GM10266 (cell line): ENCODE data around the gene PAK5.

Experiments used
- DNase-seq: peaks from one replicate; pipeline ENCODE4 v3.0.0; 2012; ENCODE audit errors: extremely low spot score
- TF ChIP-seq, protein P1 (sequence below): IDR thresholded peaks from 2 replicates; pipeline ENCODE4 v1.5.1; 2012; ENCODE audit warnings: mild to moderate bottlenecking, low read depth; ENCODE audit not compliant: control insufficient read depth, insufficient read depth; ENCODE audit errors: missing control alignments

The PAK5 gene

DNA sequence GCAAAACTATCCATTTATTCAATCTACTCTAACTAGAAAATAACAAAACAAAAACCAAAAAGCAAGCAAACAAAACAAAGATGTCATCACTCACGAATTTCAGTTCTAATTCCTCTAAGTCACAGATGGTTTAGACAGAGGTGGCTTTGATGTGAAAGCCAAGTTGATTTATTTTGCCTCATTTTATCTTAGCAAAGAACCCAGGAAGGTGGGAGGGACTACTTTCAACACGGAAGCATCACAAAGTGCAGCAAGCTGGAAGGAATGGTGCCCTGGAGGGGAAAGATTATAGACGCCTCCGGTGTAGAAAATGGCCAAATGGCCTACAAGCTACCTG is 236.1 kb downstream of the PAK5 start:
- TF ChIP-seq, protein P1, sequence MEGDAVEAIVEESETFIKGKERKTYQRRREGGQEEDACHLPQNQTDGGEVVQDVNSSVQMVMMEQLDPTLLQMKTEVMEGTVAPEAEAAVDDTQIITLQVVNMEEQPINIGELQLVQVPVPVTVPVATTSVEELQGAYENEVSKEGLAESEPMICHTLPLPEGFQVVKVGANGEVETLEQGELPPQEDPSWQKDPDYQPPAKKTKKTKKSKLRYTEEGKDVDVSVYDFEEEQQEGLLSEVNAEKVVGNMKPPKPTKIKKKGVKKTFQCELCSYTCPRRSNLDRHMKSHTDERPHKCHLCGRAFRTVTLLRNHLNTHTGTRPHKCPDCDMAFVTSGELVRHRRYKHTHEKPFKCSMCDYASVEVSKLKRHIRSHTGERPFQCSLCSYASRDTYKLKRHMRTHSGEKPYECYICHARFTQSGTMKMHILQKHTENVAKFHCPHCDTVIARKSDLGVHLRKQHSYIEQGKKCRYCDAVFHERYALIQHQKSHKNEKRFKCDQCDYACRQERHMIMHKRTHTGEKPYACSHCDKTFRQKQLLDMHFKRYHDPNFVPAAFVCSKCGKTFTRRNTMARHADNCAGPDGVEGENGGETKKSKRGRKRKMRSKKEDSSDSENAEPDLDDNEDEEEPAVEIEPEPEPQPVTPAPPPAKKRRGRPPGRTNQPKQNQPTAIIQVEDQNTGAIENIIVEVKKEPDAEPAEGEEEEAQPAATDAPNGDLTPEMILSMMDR: no peak
- no peak for DNase-seq

DNA sequence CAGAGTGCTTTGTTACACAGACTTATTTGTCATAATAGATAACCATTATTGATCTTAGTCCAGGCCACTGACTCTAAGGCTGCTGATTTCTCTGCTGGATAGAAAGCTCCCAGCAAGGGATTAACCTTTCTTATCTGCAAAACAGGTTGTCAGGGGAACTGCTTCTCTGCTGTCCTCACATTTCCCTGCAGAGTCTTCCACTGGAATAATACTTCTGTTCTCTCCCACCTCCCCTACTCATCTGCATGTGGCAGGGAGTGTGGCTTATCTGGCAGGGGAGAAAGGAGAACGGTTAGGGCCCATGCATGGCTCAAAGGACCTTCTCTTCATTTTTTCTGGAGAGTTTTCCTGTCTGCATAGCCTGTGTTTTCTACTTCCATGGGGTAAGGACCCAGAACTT is 238.3 kb downstream of the PAK5 start:
- TF ChIP-seq, protein P1: no peak
- DNase-seq: no peak

DNA sequence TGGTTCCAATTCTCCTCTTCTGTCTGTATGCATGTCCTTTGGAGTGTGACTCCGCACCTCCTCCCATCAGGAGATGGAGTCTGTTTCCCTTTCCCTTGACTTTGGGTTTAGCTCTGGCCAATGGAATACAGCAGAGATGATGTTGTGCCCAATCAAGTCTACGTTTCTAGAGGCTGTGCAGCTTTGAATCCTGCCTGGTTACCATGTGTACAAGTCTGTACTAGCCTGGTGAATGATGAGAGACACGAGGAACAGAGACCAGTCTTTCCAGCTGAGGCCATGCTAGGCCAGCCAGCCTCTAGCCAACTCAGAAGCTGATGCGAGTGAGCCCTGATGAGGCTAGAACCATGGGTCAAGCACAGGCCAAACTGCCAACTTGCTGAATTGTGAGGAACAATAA is 241.3 kb downstream of the PAK5 start:
- TF ChIP-seq, protein P1: no peak
- no peak for DNase-seq

DNA sequence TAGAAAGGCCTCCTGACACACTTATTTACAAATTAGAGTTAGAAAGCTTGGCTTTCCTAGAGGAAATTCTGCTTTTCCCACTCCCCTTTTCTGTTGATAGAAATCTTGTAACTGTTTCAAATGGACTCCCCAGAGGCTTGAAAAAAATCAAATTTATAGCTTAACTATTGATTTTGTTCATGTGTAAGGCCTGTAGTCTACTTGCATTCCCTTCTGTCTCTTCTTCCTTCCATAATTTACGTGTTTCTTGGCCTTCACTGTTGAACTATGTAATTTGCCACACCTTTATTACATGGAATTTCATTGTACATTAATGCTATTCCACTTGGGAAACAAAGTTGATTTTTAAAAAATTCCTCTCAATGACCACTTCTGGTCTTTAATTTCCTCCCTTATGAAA is 243.1 kb downstream of the PAK5 start:
- TF ChIP-seq, protein P1: no peak
- DNase-seq: no peak

DNA sequence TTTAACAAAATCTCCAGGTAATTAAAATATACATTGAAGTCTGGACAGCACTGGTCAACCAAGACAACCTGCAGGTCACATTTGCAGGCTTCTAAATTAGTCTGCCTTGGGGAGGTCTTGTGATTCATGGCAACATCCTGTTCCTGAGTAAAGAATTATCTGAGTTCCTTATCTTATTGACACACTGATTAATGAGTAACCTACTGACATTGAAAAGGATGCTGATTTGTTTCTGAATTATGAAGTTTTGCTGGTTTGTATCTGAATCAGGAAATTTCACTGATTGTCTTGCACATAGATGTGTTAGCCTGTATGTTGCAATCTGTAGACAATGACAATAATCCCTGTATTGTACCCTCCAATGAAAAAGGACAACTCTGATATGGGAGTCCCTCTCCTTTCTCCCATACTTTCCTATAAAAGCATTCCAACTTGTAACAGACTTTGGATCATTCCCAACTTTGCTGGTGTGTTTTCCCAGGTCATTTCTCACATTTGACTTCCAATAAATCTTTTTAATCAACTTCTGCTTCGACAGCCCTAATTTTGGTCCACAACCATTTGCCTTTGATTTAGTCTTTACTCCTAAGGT is 244.5 kb downstream of the PAK5 start:
- TF ChIP-seq, protein P1: no peak
- no peak for DNase-seq

DNA sequence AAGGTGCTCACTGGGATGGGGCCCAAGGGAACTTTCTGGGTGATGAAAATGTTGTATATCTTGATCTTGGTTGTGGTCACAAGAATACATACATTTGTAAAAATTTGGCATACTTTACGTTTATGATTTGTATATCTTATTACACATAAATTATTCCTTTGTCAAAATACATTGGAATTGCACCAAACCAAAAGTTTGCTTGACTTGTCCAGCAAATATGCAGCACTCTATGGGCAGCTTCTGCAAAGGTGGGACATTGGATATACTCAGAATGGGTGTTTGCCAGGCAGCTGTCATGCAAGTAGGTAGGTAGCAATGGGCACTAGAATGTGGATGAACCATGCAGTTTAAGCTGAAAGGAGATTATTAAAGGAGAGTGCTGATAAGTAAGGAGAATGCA is 246.5 kb downstream of the PAK5 start:
- no peak for DNase-seq
- TF ChIP-seq, protein P1: no peak

DNA sequence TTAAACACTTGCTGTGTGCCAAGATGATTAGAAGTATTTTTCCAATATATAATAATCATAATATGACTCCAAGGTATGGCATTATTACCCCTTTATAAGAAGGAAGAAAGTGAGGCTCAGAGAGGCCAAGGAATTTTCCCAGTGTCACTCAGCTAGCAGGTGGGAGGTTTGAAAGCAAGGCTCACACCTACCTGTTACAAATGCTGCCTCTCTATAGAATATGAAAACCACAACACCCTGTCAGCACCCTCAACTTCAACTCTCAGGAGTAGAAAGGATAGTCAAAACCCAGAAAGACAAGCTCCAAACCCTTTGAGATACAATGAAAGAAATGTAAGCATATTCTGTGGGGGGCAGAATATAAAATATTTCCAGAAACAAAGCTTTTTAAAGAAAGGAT is 247.8 kb downstream of the PAK5 start:
- TF ChIP-seq, protein P1: no peak
- DNase-seq: no peak
